ENCODE data around the gene FLVCR1. TPM values are rescaled to one million over a fixed set of nuclear protein-coding genes. Genes with fewer than 3 reads are reported as not detected.
"Not testable (repeated sequence)": the region's sequence is repeated elsewhere in the genome, so short reads cannot be mapped to it uniquely, and the experiment has no call there.

Gene FLVCR1
- total RNA-seq, 1 donor from 2014 or later = 4.9 TPM

DNA sequence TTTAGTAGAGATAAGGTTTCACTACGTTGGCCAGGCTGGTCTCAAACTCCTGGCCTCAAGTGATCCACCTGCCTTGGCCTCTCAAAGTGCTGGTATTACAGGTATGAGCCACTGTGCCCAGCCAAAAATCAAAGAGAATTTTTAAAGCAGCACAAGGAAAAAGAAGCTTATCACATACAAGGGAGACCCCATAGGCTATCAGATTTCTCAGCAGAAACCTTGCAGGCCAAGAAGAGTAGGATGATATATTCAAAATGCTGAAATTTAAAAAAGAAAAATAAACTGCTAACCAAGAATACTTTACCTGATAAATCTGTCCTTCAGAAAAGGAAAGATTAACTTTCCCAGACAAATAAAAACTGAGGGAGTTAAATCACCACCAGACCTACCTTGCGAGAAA lies 43.2 kb downstream of the FLVCR1 start:
- Mint-ChIP-seq H3K4me1 (ENCODE audit: unreplicated experiment) (no peaks in the 10 kb centered on the region), H3K27ac (ENCODE audit: unreplicated experiment) (no peak overlapping the region), H3K4me3 (ENCODE audit: unreplicated experiment) (no peak overlapping the region), H3K36me3 (ENCODE audit: unreplicated experiment) (peaks cover 34% of the 10 kb centered on the region), H3K9me3 (ENCODE audit: unreplicated experiment) (peaks cover 24% of the 10 kb centered on the region), H3K27me3 (ENCODE audit: unreplicated experiment) (no peaks in the 10 kb centered on the region)
- no peak for DNase-seq (ENCODE audit: extremely low spot score, unreplicated experiment)
- TF ChIP-seq, protein P1, sequence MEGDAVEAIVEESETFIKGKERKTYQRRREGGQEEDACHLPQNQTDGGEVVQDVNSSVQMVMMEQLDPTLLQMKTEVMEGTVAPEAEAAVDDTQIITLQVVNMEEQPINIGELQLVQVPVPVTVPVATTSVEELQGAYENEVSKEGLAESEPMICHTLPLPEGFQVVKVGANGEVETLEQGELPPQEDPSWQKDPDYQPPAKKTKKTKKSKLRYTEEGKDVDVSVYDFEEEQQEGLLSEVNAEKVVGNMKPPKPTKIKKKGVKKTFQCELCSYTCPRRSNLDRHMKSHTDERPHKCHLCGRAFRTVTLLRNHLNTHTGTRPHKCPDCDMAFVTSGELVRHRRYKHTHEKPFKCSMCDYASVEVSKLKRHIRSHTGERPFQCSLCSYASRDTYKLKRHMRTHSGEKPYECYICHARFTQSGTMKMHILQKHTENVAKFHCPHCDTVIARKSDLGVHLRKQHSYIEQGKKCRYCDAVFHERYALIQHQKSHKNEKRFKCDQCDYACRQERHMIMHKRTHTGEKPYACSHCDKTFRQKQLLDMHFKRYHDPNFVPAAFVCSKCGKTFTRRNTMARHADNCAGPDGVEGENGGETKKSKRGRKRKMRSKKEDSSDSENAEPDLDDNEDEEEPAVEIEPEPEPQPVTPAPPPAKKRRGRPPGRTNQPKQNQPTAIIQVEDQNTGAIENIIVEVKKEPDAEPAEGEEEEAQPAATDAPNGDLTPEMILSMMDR (IDR thresholded peaks at IDR 0.05) = no peak

DNA sequence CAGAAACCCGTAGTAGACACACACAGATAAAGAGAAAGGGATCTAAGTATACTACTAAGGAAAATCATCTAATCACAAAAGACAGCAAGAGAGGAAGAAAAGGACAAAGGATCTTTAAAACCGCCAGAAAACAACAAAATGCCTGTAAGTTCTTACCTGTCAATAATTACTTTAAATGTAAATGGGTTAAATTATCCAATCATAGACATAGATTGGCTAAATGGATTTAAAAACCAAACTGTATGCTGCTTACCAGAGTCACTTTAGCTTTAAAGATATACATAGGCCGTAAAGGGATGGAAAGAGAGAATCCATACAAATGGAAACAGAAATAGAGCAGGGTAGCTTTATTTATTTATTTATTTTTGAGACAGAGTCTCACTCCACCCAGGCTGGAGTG lies 44.0 kb downstream of the FLVCR1 start:
- H3K9me3 Mint-ChIP-seq (ENCODE audit: unreplicated experiment) = peaks cover 24% of the 10 kb centered on the region
- H3K4me1 Mint-ChIP-seq (ENCODE audit: unreplicated experiment) = no peaks in the 10 kb centered on the region
- H3K27me3 Mint-ChIP-seq (ENCODE audit: unreplicated experiment) = peaks cover 2% of the 10 kb centered on the region
- no peak overlapping the region for H3K27ac Mint-ChIP-seq (ENCODE audit: unreplicated experiment)
- H3K4me3 Mint-ChIP-seq (ENCODE audit: unreplicated experiment) = no peak overlapping the region
- TF ChIP-seq, protein P1 (IDR thresholded peaks at IDR 0.05) = no peak
- peaks cover 32% of the 10 kb centered on the region for H3K36me3 Mint-ChIP-seq (ENCODE audit: unreplicated experiment)
- no peak for DNase-seq (ENCODE audit: extremely low spot score, unreplicated experiment)

DNA sequence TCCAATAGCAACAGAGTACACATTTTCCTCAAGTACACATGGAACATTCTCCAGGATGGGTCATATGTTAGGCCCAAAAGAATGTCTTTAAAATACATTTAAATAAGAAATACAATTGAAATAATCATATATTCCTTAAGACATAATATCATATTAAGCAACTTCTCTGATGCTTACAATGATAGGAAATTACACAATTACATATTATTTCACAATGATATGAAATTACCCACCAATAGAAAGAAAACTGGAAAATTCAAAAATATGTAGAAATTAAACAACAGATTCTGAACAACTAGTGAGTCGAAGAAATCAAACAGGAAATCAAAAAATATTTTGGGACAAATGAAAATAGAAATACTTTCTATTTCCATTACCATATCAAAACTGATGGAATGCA lies 45.6 kb downstream of the FLVCR1 start:
- Mint-ChIP-seq H3K4me3 (ENCODE audit: unreplicated experiment) (no peak overlapping the region), H3K27ac (ENCODE audit: unreplicated experiment) (no peak overlapping the region), H3K36me3 (ENCODE audit: unreplicated experiment) (peaks cover 20% of the 10 kb centered on the region), H3K9me3 (ENCODE audit: unreplicated experiment) (peaks cover 24% of the 10 kb centered on the region), H3K4me1 (ENCODE audit: unreplicated experiment) (no peaks in the 10 kb centered on the region), H3K27me3 (ENCODE audit: unreplicated experiment) (peaks cover 5% of the 10 kb centered on the region)
- TF ChIP-seq, protein P1 (IDR thresholded peaks at IDR 0.05) = no peak
- no peak for DNase-seq (ENCODE audit: extremely low spot score, unreplicated experiment)

DNA sequence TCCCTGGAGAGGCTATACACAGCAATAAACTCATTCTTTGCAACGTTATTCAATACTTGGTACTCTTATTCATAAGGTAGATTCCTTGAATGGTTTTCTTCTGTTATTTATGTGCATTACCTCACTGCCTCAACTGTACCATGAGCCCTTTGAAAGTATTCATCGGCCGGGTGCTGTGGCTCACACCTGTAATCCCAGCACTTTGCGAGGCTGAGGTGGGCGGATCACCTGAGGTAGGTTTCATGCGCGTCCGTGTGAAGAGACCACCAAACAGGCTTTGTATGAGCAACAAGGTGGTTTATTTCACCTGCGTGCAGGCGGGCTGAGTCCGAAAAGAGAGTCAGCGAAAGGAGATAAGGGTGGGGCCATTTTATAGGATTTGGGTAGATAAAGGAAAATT lies 50.0 kb downstream of the FLVCR1 start:
- not testable (repeated sequence) for H3K4me3 Mint-ChIP-seq (ENCODE audit: unreplicated experiment); H3K4me1 Mint-ChIP-seq (ENCODE audit: unreplicated experiment); H3K27ac Mint-ChIP-seq (ENCODE audit: unreplicated experiment); H3K36me3 Mint-ChIP-seq (ENCODE audit: unreplicated experiment); DNase-seq (ENCODE audit: extremely low spot score, unreplicated experiment); H3K27me3 Mint-ChIP-seq (ENCODE audit: unreplicated experiment); H3K9me3 Mint-ChIP-seq (ENCODE audit: unreplicated experiment)

DNA sequence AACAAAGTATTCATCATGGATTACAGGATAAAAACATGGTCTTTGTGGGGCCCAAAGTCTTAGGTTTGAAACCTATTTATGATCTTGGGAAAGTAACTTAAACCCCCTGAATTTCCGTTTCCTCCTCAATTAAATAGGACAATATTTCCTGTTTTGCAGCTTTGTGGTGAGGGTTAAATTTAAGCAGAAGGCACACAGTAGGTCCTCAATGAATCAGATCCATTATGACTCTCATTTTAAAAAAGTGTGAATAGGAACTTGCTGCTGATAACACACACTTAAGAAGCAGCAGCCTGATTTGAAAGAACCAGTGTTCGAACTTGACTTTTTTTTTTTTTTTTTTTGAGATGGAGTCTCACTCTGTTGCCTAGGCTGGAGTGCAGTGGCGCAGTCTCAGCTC lies 50.9 kb downstream of the FLVCR1 start:
- Mint-ChIP-seq H3K4me3 (ENCODE audit: unreplicated experiment) (no peak overlapping the region), H3K9me3 (ENCODE audit: unreplicated experiment) (peaks cover 6% of the 10 kb centered on the region), H3K36me3 (ENCODE audit: unreplicated experiment) (no peaks in the 10 kb centered on the region), H3K27ac (ENCODE audit: unreplicated experiment) (no peak overlapping the region), H3K4me1 (ENCODE audit: unreplicated experiment) (no peaks in the 10 kb centered on the region), H3K27me3 (ENCODE audit: unreplicated experiment) (peaks cover 5% of the 10 kb centered on the region)
- no peak for DNase-seq (ENCODE audit: extremely low spot score, unreplicated experiment)
- TF ChIP-seq, protein P1 (IDR thresholded peaks at IDR 0.05) = no peak

DNA sequence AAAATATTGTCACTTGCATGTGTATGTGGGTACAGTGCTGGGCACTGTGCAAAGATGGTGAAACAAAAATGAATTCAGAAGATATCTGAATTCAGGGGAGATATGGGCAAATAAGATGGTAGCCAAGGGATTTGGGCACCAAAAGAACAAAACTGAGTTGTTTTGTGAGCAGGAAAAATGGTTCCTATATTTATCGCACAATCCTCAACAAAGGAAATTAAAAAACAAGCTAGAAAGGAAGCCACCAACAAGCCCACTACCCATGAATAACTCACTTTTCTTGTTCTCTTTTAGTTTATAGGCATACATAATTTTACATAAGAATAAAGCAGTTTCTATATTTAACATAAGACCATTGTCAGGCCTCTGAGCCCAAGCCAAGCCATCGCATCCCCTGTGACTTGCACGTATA lies 51.6 kb downstream of the FLVCR1 start:
- no peak for DNase-seq (ENCODE audit: extremely low spot score, unreplicated experiment)
- H3K36me3 Mint-ChIP-seq (ENCODE audit: unreplicated experiment) = no peaks in the 10 kb centered on the region
- H3K27me3 Mint-ChIP-seq (ENCODE audit: unreplicated experiment) = peaks cover 5% of the 10 kb centered on the region
- no peak overlapping the region for H3K27ac Mint-ChIP-seq (ENCODE audit: unreplicated experiment)
- peaks cover 6% of the 10 kb centered on the region for H3K9me3 Mint-ChIP-seq (ENCODE audit: unreplicated experiment)
- H3K4me1 Mint-ChIP-seq (ENCODE audit: unreplicated experiment) = no peaks in the 10 kb centered on the region
- no peak overlapping the region for H3K4me3 Mint-ChIP-seq (ENCODE audit: unreplicated experiment)
- TF ChIP-seq, protein P1 (IDR thresholded peaks at IDR 0.05) = no peak

DNA sequence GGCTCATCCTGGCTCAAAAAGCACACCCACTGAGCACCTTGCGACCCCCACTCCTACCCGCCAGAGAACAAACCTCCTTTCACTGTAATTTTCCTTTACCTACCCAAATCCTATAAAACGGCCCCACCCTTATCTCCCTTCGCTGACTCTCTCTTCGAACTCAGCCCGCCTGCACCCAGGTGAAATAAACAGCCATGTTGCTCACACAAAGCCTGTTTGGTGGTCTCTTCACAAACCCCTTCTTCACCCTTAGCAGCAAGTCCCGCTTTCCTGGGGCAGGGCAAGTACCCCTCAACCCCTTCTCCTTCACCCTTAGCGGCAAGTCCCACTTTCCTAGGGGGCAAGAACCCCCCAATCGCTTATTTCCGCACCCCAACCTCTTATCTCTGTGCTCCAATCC lies 52.1 kb downstream of the FLVCR1 start:
- H3K36me3 Mint-ChIP-seq (ENCODE audit: unreplicated experiment); H3K4me3 Mint-ChIP-seq (ENCODE audit: unreplicated experiment); H3K4me1 Mint-ChIP-seq (ENCODE audit: unreplicated experiment); H3K27me3 Mint-ChIP-seq (ENCODE audit: unreplicated experiment); H3K9me3 Mint-ChIP-seq (ENCODE audit: unreplicated experiment); DNase-seq (ENCODE audit: extremely low spot score, unreplicated experiment); H3K27ac Mint-ChIP-seq (ENCODE audit: unreplicated experiment): not testable (repeated sequence)

DNA sequence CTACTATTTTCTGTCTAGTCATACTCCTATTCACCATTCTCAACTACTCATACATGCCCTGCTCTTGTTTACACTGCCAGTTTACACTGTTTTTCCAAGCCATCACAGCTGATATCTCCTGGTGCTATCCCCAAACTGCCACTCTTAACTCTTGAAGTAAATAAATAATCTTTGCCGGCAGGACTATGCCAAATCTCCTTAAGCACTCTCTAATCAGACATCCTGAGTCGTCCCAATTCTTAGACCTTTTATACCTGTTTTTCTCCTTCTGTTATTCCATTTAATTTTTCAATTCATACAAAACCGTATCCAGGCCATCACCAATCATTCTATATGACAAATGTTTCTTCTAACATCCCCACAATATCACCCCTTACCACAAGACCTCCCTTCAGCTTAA lies 55.6 kb downstream of the FLVCR1 start:
- not testable (repeated sequence) for DNase-seq (ENCODE audit: extremely low spot score, unreplicated experiment); H3K9me3 Mint-ChIP-seq (ENCODE audit: unreplicated experiment); H3K36me3 Mint-ChIP-seq (ENCODE audit: unreplicated experiment); H3K4me3 Mint-ChIP-seq (ENCODE audit: unreplicated experiment); H3K27ac Mint-ChIP-seq (ENCODE audit: unreplicated experiment); H3K27me3 Mint-ChIP-seq (ENCODE audit: unreplicated experiment); H3K4me1 Mint-ChIP-seq (ENCODE audit: unreplicated experiment)

Measured in osteocyte (in vitro differentiated cells).